HG03469 (cell line): ENCODE data around the gene POTEB.
"Not testable (repeated sequence)": the region's sequence is repeated elsewhere in the genome, so short reads cannot be mapped to it uniquely, and the experiment has no call there.

Experiments
- ATAC-seq: cut with Tn5 transposase; IDR thresholded peaks from one replicate; pipeline ENCODE4 v1.9.1; 2021; ENCODE audit warnings: mild to moderate bottlenecking, moderate library complexity, moderate number of reproducible peaks; ENCODE audit not compliant: unreplicated experiment

The POTEB gene

DNA sequence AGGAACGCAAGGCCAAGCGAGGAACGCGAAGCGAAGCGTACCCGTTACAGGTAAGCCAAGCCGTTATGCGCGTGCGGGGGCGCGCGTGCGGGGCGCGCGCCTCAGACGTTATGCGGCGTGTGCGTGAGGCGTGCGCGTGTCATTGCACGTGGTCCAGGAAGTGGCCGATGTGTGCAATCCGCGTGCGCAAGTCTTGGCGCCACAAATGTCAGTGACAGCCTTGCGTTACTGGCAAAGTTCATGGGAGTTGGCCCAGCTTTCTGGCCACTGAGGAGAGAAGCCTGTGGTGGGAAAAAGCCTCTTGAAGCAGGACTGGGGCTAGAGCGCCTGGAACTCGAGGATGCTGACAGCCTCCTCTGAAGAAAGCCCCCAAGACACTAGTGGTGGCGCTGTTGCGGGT, at the start of gene POTEB:
POTEB (minus strand) TSS at position 101 of the 400 bp plus-strand sequence. CDS start 489 bp downstream, outside the sequence.
- not testable (repeated sequence) for ATAC-seq

DNA sequence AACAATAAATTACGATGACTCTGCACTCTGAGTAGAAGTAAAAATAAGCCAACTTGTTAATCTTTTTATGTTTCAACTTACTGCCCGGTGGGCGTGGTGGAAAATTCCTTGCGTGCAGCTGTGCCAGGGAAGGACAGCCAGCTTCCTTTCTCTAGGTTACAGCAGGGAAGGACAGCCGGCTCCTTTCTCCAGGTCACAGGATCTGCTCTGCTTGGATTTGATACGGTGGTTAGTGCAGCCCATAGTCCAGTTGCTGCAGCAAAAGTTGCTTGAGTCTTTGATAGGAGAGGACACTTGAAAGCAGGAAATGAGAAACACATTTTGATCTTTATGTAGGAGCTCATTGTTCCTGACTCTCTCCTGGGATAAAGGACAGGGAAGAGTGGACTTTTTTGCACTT, 13.4 kb upstream of the POTEB start:
- not testable (repeated sequence) for ATAC-seq

DNA sequence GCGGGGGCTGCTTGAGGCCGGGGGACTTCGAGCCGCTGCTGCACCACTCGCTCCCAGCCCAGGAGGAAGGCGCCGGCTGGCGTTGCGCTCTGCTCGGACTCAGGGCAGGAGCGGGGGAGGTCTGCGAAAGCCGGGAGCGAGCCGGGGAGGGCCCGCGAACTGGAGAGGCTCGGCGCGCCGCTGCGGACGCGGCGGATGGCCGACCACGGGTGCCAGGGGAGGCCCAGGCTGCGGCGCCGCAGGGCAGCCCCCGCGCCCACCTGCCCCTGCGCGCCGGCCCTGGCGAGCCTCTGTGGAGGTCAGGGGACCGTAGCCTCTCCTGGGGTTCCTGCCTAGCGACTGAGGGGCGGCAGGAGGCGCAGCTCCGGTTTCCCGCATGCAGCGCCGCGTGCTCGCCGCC, 12.0 kb upstream of the POTEB start:
- not testable (repeated sequence) for ATAC-seq

DNA sequence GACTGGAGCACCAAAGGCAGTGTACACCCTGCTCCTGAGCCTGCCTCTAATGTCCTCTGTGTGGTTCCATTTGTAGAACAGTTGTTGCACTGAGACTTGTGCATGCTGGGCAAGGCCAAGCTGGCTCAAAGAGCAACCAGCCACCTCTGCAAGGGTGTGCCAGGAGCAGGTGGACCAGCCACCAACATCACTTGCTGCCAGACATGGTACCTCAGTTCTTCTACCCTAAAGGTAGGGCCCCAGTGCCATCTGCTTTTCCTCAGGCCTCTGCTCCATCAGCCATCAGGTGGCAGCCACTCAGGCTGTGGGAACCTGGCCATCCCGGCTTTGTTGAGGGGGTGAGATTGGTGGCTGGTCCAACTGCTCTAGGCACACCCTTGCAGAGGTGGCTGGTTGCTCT, 38.7 kb downstream of the POTEB start:
- ATAC-seq: not testable (repeated sequence)
